Measurements from ENCODE around the gene AKT1S1.

The AKT1S1 gene

GRCh38 chr19:49907745-49908446, 30.7 kb upstream of the AKT1S1 start:
- DNase-seq = no peak

DNA sequence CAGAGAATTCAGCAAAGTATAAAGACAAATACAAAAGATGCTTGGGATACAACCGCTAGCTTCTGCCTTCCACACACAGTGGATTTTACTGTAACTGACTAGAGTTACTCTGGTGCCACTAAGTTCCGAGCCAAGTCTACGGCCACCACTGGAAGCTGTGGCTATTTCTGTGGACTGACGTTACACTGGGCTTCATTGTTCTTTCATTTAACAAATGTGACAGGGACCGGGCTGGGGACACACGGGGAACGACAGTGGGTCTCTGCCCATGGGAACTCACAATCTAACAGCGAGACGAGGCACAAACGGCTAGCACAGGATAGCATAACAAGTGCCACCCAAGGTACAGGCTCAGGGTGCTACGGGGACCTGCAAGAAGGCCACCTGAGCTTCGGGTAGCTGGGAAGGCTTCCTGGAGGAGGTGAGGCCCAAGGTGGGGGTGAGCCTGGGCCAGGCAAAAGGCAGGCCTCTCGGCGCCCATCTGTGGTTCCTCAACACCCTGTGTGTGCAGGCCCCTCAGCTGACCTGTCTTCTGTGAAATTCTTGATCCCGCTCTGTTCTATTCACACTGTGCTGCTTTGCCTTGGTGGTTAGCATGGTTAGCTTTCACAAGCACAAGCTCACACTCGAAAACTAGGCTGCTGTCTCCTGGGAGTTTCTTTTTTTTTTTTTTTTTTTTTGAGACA, 29.9 kb upstream of the AKT1S1 start:
- DNase-seq = no peak

DNA sequence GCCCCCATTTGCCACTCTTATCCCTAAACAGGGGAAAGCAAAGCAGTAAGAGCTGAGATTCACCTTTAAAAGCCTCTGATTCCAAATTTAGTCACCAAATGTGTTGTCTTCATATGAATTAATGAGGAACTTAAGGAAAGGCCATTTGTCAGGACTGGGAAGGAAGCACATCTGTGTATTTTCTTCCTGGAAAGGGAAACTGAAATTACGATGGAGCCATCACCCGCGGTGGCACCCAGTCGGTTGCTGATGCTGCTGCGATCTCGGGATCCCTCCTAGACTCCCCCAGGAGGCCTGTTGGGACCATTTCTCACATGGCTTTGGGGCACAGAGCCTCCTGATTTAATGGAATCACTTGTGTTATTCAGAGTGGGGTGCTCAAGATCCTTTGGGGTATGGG, 27.0 kb upstream of the AKT1S1 start:
- no peak for DNase-seq

DNA sequence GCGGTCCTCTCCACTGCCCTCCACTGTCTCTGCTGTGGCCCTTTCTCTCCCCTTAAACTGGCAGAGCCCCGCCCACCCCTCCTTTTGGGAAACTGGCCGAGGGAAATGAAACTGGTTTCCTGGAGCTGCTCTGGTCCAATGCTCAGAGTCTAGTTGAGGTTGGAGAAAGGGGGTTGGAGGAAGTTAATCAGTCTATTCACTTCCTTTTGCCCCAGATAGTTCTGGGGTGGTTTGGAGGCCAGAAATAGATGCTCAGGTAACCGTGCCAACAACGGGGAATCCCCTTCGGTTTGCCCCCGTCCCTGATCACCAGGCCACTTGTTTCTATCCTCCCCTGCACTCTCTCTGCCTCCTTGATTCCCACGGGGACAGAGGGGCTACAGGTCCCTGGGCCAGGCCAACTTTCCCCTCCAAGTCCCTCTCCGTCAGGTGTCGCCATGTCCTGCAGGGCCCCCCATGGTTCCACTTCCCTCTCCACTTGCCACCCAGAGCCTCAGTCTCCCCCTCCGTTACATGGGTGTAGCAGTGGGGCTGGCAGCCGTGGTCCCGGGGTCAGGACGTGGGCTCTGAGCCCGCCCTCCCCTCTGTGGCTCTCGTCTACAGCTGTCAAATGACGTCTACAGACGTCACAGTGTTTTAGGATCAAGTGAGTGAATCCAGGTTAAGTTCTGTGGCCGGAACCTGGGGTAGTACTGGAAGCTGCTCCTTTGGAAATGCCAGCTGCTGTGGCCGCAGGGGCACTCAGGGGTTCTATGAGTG, 19.9 kb upstream of the AKT1S1 start, which contains the start of gene IL4I1:
IL4I1 (minus strand) TSS at position 25 of the 759 bp plus-strand sequence. CDS start 727 bp downstream, outside the sequence.
- DNase-seq = peak; percentile 22

GRCh38 chr19:49895566-49896297, 18.6 kb upstream of the AKT1S1 start:
- no peak for DNase-seq

- DNase-seq = no peak
Measured at GRCh38 chr19:49894879-49895565, 17.9 kb upstream of the AKT1S1 start.

DNA sequence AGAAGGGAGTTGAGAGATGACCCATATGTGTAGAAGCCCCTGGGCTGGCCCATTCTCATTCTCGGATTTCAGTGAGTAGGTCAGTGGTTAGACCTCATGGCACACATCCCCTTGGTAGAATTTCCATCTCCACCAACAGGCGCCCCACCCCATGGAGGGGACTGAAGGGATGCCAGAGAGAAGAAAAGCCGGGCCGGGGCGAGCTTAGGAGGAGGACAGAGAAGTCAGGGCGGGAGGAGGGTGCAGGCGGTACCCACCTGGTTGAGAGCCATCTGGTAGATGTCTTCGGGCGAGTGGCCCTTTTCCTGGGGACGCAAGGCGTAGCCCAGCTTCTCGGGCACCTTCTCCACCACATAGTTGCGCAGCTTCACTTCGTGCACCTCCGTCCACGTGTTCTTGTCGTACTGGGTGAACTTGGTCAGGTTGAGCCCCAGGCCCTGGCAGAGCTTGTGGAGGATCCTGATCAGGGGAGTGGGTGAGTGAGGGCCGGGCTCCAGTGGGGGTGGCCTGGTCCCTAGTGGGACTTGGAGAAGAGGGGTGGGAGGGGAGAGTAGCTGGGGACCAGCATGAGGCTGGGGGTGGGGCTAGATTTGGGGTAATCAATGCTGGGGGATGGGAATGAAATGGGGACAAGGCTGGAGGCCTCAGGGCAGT, 17.0 kb upstream of the AKT1S1 start:
- no peak for DNase-seq

GRCh38 chr19:49892716-49893115, 15.6 kb upstream of the AKT1S1 start:
- DNase-seq = no peak

- no peak for DNase-seq
Measured at GRCh38 chr19:49891393-49891792, 14.2 kb upstream of the AKT1S1 start.

DNA sequence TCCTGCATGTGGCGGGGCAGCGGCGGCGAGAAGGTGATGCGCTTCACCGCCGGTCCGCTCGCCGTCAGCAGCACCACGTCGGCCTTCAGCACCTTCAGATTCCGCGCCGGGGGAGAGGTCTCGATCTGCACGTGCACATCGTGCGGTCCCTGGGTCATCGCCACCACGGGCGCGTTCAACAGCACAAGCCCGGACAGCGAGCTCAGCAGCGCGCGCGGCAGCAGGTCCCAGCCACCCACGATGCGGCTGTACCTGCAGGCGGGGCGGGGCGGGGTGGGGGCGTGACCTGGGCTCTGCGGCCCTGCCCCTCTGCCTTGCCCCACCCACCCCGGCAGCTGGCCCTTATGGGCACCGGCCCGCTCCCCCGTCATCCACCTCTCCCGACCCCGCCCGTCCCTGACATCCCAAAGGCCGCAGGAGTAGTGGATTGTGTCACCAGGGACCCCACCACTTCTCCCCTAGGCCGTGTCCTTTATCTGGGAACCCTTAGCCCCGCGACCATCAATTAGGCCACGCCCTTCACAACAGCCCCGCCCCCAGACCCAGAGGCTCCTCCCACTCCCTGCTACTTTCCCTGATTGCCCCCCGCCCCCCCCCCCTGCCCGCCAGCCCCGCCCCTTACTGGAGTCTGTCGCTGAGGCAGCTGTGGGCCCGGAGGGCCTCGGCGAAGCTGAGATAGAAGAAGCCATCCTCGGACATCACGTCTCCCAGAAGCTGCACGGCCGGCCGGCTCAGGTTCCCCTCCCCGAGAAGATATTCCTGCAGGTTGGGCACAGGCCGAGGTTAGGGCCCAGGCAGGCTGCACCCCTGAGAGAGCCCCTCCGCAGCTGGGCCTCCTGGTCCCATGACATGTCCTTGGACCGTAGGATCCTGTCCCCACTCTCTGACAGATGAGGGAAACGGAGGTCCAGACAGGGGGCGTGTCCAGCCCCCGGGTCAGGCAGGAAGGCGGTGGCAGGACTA, 13.5 kb upstream of the AKT1S1 start:
- DNase-seq = no peak

DNA sequence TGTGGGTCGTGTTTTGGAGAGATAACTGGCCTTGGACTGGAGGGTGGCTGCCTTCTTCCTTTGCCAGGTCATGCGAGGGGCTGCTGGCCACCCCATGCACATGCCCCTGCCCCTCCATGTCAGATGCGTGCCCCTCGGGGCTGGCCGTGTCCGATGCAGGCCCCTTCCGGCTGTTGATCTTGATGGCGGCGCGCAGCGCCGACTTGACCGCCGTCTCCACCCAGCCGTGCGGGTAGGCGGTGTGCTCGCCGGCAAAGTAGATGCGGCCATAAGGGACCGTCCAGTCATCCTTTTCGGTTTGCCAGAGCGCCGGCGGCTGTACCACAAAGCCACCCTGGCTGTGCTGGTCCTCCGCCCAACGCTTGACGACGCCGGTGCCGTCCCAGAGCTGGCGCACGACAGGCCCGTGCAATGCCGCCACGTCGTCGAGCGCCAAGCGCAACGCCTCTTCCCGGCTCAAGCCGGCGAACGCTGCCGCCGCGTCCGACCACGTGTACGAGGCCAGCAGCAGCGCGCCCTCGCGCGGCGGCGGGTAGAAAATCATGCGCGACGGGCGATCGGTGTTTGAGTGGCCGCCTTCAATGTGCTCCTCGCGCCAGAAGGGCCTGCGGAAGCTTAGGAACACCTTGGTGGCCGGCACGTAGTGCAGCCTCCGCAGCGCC, 12.7 kb upstream of the AKT1S1 start:
- DNase-seq = no peak

- DNase-seq = no peak
Measured at GRCh38 chr19:49889038-49889686, 12.0 kb upstream of the AKT1S1 start.

DNA sequence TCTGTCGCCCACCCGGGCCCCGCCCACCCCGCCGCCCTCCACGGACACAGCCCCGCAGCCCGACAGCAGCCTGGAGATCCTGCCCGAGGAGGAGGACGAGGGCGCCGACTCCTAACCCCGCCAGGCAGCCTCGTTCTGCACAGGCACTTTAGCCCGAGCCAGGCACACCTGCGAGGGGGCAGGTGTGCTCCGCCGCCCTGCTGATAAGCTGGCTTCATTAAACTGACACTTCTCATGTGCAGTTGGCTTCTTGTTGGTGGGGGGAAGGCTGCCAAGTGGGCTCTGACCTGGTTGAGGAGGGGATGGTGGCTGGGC, 11.3 kb upstream of the AKT1S1 start:
- DNase-seq = no peak

GRCh38 chr19:49887665-49888509, 10.7 kb upstream of the AKT1S1 start:
- DNase-seq = no peak

GRCh38 chr19:49887037-49887664, 10.0 kb upstream of the AKT1S1 start:
- DNase-seq = no peak

GRCh38 chr19:49884760-49885159, 7.6 kb upstream of the AKT1S1 start:
- DNase-seq = no peak

- no peak for DNase-seq
Measured at GRCh38 chr19:49884109-49884508, 7.0 kb upstream of the AKT1S1 start.

DNA sequence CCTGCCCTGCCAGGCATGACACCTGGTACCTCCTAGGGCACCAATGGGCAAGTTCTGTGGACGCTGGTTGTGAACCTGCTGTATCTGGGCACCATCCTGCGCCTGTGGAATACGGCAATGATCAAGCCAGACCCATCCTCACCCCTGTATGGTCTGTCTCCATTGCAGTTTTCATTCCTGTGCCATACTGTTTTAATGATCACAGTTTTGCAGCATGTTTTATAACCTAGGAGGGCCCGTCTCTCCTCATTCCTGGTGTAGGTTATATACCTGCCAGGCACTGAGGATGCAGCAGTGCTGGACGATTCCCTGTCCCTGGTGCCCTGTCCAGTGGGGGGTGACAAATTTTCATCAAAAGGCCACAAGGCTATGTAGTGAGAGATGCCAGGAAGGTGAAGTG, 5.9 kb upstream of the AKT1S1 start:
- no peak for DNase-seq
